Esophagus muscularis mucosa (tissue), 4 donors: ENCODE data around the gene IPCEF1. TPM values are rescaled to one million over a fixed set of nuclear protein-coding genes. Genes with fewer than 3 reads are reported as not detected.

ENCODE experiments used
- DNase-seq: peaks from one replicate; pipeline ENCODE4 v3.0.0-alpha.2; 2017; ENCODE audit errors: extremely low spot score
- H3K27ac ChIP-seq, 4 donors: fragments of 200-600 bp; sonication (generic); replicated peaks in 1 of 4; 1 replicate in 3 of 4; 2 replicates in 1 of 4; pipeline ENCODE4 v1.5.1; 2016 to 2019; ENCODE audit warnings: mild to moderate bottlenecking in 1 of 4
- H3K27me3 ChIP-seq, 4 donors: fragments of 200-600 bp; sonication (generic); one replicate each; pipeline versions ENCODE4 v1.5.1 to v1.6.0; 2016 to 2019
- H3K36me3 ChIP-seq, 4 donors: fragments of 200-600 bp; sonication (generic); one replicate each; pipeline ENCODE4 v1.5.1; 2016 to 2019
- H3K4me1 ChIP-seq, 4 donors: fragments of 200-600 bp; sonication (generic); one replicate each; pipeline ENCODE4 v1.5.1; 2016 to 2019
- H3K4me3 ChIP-seq, 4 donors: fragments of 200-600 bp; sonication (generic); 1 replicate in 2 of 4; 2 replicates in 2 of 4; pipeline ENCODE4 v1.5.1; 2016 to 2019; ENCODE audit warnings: mild to moderate bottlenecking in 4 of 4, moderate library complexity in 1 of 4
- H3K9me3 ChIP-seq, 4 donors: fragments of 200-600 bp; sonication (generic); 1 replicate in 3 of 4; 2 replicates in 1 of 4; pipeline ENCODE4 v1.5.1; 2016 to 2019
- CTCF ChIP-seq, 3 experiments: fragments of 200-600 bp in 2 of 3; fragments of 450-650 bp in 1 of 3; sonication (generic) in 2 of 3; IDR thresholded peaks; one replicate each; pipeline ENCODE4 v1.5.1; 2017 to 2019; ENCODE audit warnings: antibody characterized with exemption in 3 of 3, mild to moderate bottlenecking in 2 of 3, moderate library complexity in 1 of 3
- EP300 ChIP-seq: sonication (generic); formaldehyde crosslinking; IDR thresholded peaks from one replicate; pipeline ENCODE4 v1.6.1; 2017; ENCODE audit warnings: antibody characterized with exemption
- POLR2A ChIP-seq: fragments of 450-650 bp; IDR thresholded peaks from one replicate; pipeline ENCODE4 v1.6.1; 2017; ENCODE audit warnings: antibody characterized with exemption, moderate library complexity, mild to moderate bottlenecking, low read depth
- POLR2AphosphoS5 ChIP-seq, 2 donors: sonication (generic); formaldehyde crosslinking; IDR thresholded peaks; one replicate each; pipeline ENCODE4 v1.6.1; 2017; ENCODE audit warnings: antibody characterized with exemption in 2 of 2
- WGBS: methylation state at CpG from one replicate; pipeline ENCODE4 v1.1.5; 2018; 5-methylcytosine and 5-hydroxymethylcytosine counted together
- intact Hi-C: fragments of 100-400 bp; cut with DNase I; formaldehyde crosslinking; loops from one replicate; pipeline ENCODE4 v1.15.1; 2023
- total RNA-seq, 4 donors: library from RNA; depleted of rRNA; stranded (reverse); fragments of >200 nt; gene quantifications; one replicate each; pipeline versions ENCODE4 v1.1.0 to v1.2.1, GENCODE V29; 2016

The IPCEF1 gene
- total RNA-seq, 4 donors from 2014 or later: 0.63 to 2.7 (median 1.2) TPM

GRCh38 chr6:154156135-154156896 is 200.3 kb downstream of the IPCEF1 start:
- DNase-seq: peak; percentile 68
- H3K36me3 ChIP-seq: no peaks in the 10 kb centered on the region
- H3K4me1 ChIP-seq: peaks cover 3 to 10% (median 9%) of the 10 kb centered on the region in 4 donors
- H3K9me3 ChIP-seq: no peaks in the 10 kb centered on the region
- TF ChIP-seq POLR2AphosphoS5 (IDR thresholded peaks at IDR 0.05) (no peak), CTCF (IDR thresholded peaks at IDR 0.05) (peak in 2 of 3 experiments; percentile 24 to 46)
- intact Hi-C loops: loop anchor here (10.0 kb wide), 3 partner anchors 218 to 518 kb away; no protein-coding TSS in a partner anchor
- no peaks in the 10 kb centered on the region for H3K27me3 ChIP-seq
- WGBS: 77% methylated on average over 11 of the region's 11 CpGs
- no peak overlapping the region for H3K27ac ChIP-seq
- no peak overlapping the region for H3K4me3 ChIP-seq

- H3K9me3 ChIP-seq: no peaks in the 10 kb centered on the region
- H3K4me1 ChIP-seq: peaks cover 3 to 10% (median 9%) of the 10 kb centered on the region in 4 donors
- no peaks in the 10 kb centered on the region for H3K36me3 ChIP-seq
- intact Hi-C loops: loop anchor here (2.0 to 10.0 kb wide), 4 partner anchors 122 to 520 kb away; no protein-coding TSS in a partner anchor
- WGBS: 27% methylated on average over 6 of the region's 6 CpGs
- H3K27ac ChIP-seq: no peak overlapping the region
- peak; percentile 75 for DNase-seq
- no peaks in the 10 kb centered on the region for H3K27me3 ChIP-seq
- no peak overlapping the region for H3K4me3 ChIP-seq
- TF ChIP-seq CTCF (IDR thresholded peaks at IDR 0.05) (peak; percentile 83 to 91 (median 84)), EP300 (no peak), POLR2AphosphoS5 (IDR thresholded peaks at IDR 0.05) (no peak)
Measured at GRCh38 chr6:154154389-154154967, 202.1 kb downstream of the IPCEF1 start.

DNA sequence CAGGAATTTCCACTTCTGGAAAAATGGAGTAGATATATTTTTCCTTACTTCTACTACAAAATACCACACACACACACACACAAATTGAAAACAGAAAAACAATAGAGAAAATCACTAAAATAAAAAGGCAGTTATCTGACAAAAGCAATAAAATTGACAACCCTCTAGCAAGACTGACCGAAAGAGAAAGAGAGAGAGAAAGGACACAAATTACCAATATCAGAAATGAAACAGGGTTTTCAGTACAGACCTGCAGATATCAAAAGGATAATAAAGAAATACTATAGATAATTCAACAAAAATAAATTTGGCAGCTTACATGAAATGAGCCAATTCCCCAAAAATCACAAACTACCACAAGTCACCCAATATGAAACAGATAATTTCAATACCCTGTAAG is 212.8 kb downstream of the IPCEF1 start:
- no peak for DNase-seq
- no peaks in the 10 kb centered on the region for H3K4me1 ChIP-seq
- no peaks in the 10 kb centered on the region for H3K9me3 ChIP-seq
- WGBS: 96% methylated on average over 1 of the region's 1 CpG
- intact Hi-C loops: no loop called here
- H3K36me3 ChIP-seq: no peaks in the 10 kb centered on the region
- TF ChIP-seq POLR2AphosphoS5 (IDR thresholded peaks at IDR 0.05) (no peak), EP300 (no peak), POLR2A (no peak), CTCF (IDR thresholded peaks at IDR 0.05) (no peak)
- H3K27ac ChIP-seq: no peak overlapping the region
- no peaks in the 10 kb centered on the region for H3K27me3 ChIP-seq
- H3K4me3 ChIP-seq: no peak overlapping the region

GRCh38 chr6:154140743-154141142 is 215.9 kb downstream of the IPCEF1 start:
- no peaks in the 10 kb centered on the region for H3K27me3 ChIP-seq
- TF ChIP-seq EP300 (no peak), POLR2AphosphoS5 (IDR thresholded peaks at IDR 0.05) (no peak), CTCF (IDR thresholded peaks at IDR 0.05) (no peak), POLR2A (no peak)
- intact Hi-C loops: no loop called here

More at GRCh38 chr6:154140743-154141142, 215.9 kb downstream of the IPCEF1 start:
- no peak overlapping the region for H3K4me3 ChIP-seq
- WGBS: 94% methylated on average over 1 of the region's 2 CpGs
- no peak overlapping the region for H3K27ac ChIP-seq
- H3K4me1 ChIP-seq: no peaks in the 10 kb centered on the region
- H3K9me3 ChIP-seq: no peaks in the 10 kb centered on the region
- H3K36me3 ChIP-seq: no peaks in the 10 kb centered on the region
- no peak for DNase-seq
